GM19099 (cell line): ENCODE data around the gene PHC3.

Source experiments
- POLR2A ChIP-seq: IDR thresholded peaks from 3 replicates; pipeline ENCODE4 v1.6.1; 2011; ENCODE audit warnings: low read depth; ENCODE audit not compliant: insufficient read length; ENCODE audit errors: extremely low read depth

The PHC3 gene

GRCh38 chr3:170102431-170102830 lies 79.1 kb downstream of the PHC3 start:
- no peak for TF ChIP-seq POLR2A

DNA sequence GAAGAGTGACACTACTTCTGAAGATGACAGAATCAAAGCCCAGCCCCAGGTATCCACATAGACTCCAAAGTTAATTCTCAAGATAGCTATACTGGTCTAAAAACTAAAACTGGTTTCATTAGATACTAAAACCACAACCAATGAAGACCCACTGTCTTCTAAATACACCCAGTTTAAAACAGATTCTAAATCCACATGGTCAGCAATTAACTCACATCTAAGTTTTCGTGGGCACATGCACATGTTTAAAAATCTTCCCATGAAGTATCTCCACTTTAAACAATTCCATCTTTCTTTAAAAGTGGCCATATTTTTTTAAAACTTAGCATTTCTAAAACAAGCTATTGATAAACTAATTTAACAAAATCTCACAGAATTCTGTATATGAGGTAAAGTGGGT lies 80.6 kb downstream of the PHC3 start:
- TF ChIP-seq POLR2A: no peak

- TF ChIP-seq POLR2A: no peak
These were observed 82.8 kb downstream of the PHC3 start for GRCh38 chr3:170098753-170099152.

GRCh38 chr3:170096342-170096741 lies 85.2 kb downstream of the PHC3 start:
- TF ChIP-seq POLR2A: no peak

- no peak for TF ChIP-seq POLR2A
These were observed 85.8 kb downstream of the PHC3 start for GRCh38 chr3:170095771-170096170.

GRCh38 chr3:170092907-170093306 lies 88.6 kb downstream of the PHC3 start:
- no peak for TF ChIP-seq POLR2A

DNA sequence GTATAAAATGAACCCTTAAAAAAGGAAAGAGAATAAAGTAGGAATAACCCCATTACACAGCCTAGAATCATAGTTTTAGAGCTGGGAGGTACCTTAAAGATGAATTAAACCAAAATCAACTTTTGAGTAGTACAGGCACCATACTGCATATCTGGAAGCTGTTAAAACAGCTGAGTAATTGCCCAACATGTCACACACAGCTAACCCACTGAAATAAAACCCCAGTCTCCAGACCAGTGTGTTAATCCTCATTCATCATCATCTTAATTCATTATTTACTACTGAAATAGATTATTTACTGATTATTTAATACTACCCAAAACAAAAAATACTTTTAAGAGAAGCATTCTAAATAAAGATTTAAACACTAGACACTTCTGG lies 90.9 kb downstream of the PHC3 start:
- no peak for TF ChIP-seq POLR2A

GRCh38 chr3:170089862-170090600 lies 91.5 kb downstream of the PHC3 start:
- no peak for TF ChIP-seq POLR2A

- TF ChIP-seq POLR2A: no peak
These were observed 96.1 kb downstream of the PHC3 start for GRCh38 chr3:170085396-170085795.

DNA sequence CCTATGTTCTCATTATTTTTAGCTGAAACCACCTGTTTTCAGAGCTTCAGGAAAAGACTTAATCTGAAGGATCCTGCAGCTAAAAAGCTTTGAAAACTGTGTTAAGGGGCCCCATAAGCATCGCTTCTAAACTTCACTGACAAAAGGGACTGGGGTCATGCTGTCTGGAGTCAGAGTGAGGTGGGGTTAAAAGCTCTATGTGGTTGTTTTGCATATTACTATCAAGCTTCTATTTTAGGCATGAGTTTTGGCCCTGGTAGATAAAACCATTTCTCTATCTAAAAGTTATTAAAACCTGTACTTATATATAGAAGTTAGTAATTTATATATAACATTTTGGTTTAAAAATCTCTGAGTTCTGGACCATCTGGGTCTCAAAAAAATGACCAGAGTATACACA lies 98.2 kb downstream of the PHC3 start:
- TF ChIP-seq POLR2A: no peak

GRCh38 chr3:170081079-170081741 lies 100.3 kb downstream of the PHC3 start:
- TF ChIP-seq POLR2A: no peak

GRCh38 chr3:170080605-170081004 lies 100.9 kb downstream of the PHC3 start:
- TF ChIP-seq POLR2A: no peak

DNA sequence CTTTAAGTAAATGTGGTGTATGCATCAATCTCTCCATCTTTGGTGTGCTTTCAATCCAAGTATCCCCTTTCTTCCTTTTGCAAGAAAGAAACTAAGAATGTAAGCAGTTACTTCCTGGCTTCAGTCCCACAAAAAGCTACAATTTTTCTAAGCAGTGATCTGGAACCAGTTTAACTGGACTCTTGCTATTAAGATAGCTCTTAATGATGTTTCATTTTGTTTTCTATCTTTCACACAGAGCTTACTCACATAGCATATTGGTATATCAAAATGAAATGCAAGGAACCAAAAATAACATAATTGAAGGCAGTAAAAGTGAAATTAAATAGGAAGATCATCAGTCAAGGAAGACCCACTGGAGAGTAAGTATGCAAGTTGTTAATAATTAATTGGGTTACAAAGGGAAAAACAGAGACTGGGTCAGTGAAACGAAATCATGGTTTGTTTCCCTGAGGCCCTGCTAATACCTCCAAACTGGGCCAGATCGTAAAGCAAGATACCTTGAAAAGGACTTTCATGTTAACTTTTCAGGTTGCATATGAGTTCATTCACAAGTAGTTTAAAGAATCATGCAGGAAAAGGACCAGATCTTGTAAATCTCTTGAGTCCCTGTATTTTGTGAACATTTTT lies 101.9 kb downstream of the PHC3 start:
- TF ChIP-seq POLR2A: no peak

- TF ChIP-seq POLR2A: no peak
These were observed 102.8 kb downstream of the PHC3 start for GRCh38 chr3:170078620-170079281.

- TF ChIP-seq POLR2A: no peak
These were observed 104.2 kb downstream of the PHC3 start for GRCh38 chr3:170077361-170077760.
